ENCODE data around the gene ADAMTS17.

DNA sequence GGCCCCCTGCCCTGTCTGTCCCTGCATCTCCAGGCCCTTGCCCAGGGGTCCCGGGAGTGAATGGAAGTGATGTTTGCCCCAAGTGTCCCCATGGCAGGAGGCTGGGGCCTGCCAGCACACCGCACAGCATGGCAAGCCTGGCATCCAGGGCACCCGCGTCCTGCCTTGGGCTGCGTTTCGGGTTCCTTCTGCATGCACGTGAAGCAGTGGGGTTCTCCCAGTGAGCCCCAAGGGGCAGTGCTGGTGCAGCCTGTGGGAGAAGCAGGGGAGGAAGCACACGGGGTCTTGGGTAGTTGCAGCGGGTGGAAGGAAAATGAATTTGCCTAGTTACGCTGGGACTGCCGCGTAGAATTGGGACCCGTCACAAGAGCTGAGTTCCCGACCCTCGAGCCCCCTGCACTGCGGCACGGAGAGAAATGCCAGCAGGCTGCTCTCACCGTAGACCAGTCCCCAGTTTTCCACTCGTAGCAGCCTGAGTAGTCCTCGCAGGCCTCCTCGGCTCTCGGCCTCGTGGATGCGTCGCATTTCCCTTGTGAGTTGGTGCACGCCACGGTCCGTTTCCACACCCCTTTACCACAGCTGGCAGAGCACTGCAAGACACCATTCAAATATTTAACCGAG, 349.1 kb downstream of the ADAMTS17 start:
- TF ChIP-seq, protein P1, sequence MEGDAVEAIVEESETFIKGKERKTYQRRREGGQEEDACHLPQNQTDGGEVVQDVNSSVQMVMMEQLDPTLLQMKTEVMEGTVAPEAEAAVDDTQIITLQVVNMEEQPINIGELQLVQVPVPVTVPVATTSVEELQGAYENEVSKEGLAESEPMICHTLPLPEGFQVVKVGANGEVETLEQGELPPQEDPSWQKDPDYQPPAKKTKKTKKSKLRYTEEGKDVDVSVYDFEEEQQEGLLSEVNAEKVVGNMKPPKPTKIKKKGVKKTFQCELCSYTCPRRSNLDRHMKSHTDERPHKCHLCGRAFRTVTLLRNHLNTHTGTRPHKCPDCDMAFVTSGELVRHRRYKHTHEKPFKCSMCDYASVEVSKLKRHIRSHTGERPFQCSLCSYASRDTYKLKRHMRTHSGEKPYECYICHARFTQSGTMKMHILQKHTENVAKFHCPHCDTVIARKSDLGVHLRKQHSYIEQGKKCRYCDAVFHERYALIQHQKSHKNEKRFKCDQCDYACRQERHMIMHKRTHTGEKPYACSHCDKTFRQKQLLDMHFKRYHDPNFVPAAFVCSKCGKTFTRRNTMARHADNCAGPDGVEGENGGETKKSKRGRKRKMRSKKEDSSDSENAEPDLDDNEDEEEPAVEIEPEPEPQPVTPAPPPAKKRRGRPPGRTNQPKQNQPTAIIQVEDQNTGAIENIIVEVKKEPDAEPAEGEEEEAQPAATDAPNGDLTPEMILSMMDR (IDR thresholded peaks at IDR 0.05), result no peak
- no peak for TF ChIP-seq POLR2A (IDR thresholded peaks at IDR 0.05)

Measured in testis (tissue), 2 donors.